M059J (cell line): Measurements from ENCODE around the gene GOLGA7B. TPM values are rescaled to one million over a fixed set of nuclear protein-coding genes. Genes with fewer than 3 reads are reported as not detected.

Experiments
- total RNA-seq: library from RNA; depleted of rRNA; stranded (reverse); fragments of >200 nt; shearing (Covaris generic); gene quantifications from 2 replicates; pipeline ENCODE4 v1.2.3, GENCODE V29; 2014; rRNA removed

GOLGA7B gene
- total RNA-seq, 1 experiment from 2014 or later = not detected

Other genes starting within 250 kb of the GOLGA7B start
- 3.8 and 5.9 TPM in 2 replicates for gene MORN4, start 216.3 kb upstream of the GOLGA7B start, total RNA-seq
- 23.9 and 31.2 TPM in 2 replicates for gene PI4K2A, start 209.2 kb upstream of the GOLGA7B start, total RNA-seq
- 13.3 and 20.6 TPM in 2 replicates for gene AVPI1, start 162.6 kb upstream of the GOLGA7B start, total RNA-seq
- 24.8 and 46.3 TPM in 2 replicates for gene MARVELD1, start 136.1 kb upstream of the GOLGA7B start, total RNA-seq
- gene ZFYVE27, start 112.7 kb upstream of the GOLGA7B start, total RNA-seq = 9.0 and 19.2 TPM in 2 replicates
- gene SFRP5, start 77.8 kb upstream of the GOLGA7B start, total RNA-seq = not detected in 2 replicates
- gene CRTAC1, start 180.8 kb downstream of the GOLGA7B start, total RNA-seq = not detected in 2 replicates